Measurements from ENCODE around the gene UNC80.

The UNC80 gene

GRCh38 chr2:209970711-209971110 is 199.1 kb downstream of the UNC80 start:
- H3F3A ChIP-seq (ENCODE audit: insufficient read depth, low read length): no peaks in the 10 kb centered on the region
- H3K36me3 ChIP-seq (replicated peaks; ENCODE audit: insufficient read depth, low read length): no peaks in the 10 kb centered on the region
- H3K4me1 ChIP-seq (ENCODE audit: low read length): no peaks in the 10 kb centered on the region
- H3K79me2 ChIP-seq (ENCODE audit: low read length): no peaks in the 10 kb centered on the region
- no peak for DNase-seq
- no peaks in the 10 kb centered on the region for H4K20me1 ChIP-seq (ENCODE audit: insufficient read depth, low read length)
- no peak overlapping the region for H3K27ac ChIP-seq (ENCODE audit: low read length)
- H3K27me3 ChIP-seq (replicated peaks; ENCODE audit: insufficient read depth, low read length): no peaks in the 10 kb centered on the region
- H3K9me2 ChIP-seq (replicated peaks; ENCODE audit: insufficient read depth, low read length): no peaks in the 10 kb centered on the region
- H3K9ac ChIP-seq (ENCODE audit: low read length): no peak overlapping the region
- no peak for TF ChIP-seq EZH2 (optimal IDR thresholded peaks at IDR 0.05; ENCODE audit: low read depth, low read length)
- no peak overlapping the region for H3K4me3 ChIP-seq (ENCODE audit: low read length)
- no peak overlapping the region for H3K4me2 ChIP-seq (ENCODE audit: low read depth, low read length)
- no peak overlapping the region for H2AFZ ChIP-seq (ENCODE audit: low read length)
- no peaks in the 10 kb centered on the region for H3K9me3 ChIP-seq (replicated peaks; ENCODE audit: insufficient read depth, low read length)

GRCh38 chr2:209973328-209973727 is 201.7 kb downstream of the UNC80 start:
- Histone ChIP-seq H3K9me2 (replicated peaks; ENCODE audit: insufficient read depth, low read length) (no peaks in the 10 kb centered on the region), H3K9me3 (replicated peaks; ENCODE audit: insufficient read depth, low read length) (no peaks in the 10 kb centered on the region), H3F3A (ENCODE audit: insufficient read depth, low read length) (no peaks in the 10 kb centered on the region), H3K27me3 (replicated peaks; ENCODE audit: insufficient read depth, low read length) (no peaks in the 10 kb centered on the region), H3K9ac (ENCODE audit: low read length) (no peak overlapping the region), H3K4me3 (ENCODE audit: low read length) (no peak overlapping the region), H3K27ac (ENCODE audit: low read length) (no peak overlapping the region), H3K79me2 (ENCODE audit: low read length) (no peaks in the 10 kb centered on the region), H3K36me3 (replicated peaks; ENCODE audit: insufficient read depth, low read length) (no peaks in the 10 kb centered on the region), H3K4me2 (ENCODE audit: low read depth, low read length) (no peak overlapping the region), H3K4me1 (ENCODE audit: low read length) (no peaks in the 10 kb centered on the region), H2AFZ (ENCODE audit: low read length) (no peak overlapping the region), H4K20me1 (ENCODE audit: insufficient read depth, low read length) (no peaks in the 10 kb centered on the region)
- TF ChIP-seq CTCF (IDR thresholded peaks at IDR 0.05; ENCODE audit: low read length) (no peak), EZH2phosphoT487 (IDR thresholded peaks at IDR 0.05; ENCODE audit: low read length) (no peak), EZH2 (optimal IDR thresholded peaks at IDR 0.05; ENCODE audit: low read depth, low read length) (no peak)
- DNase-seq: no peak

GRCh38 chr2:209974576-209974975 is 202.9 kb downstream of the UNC80 start:
- Histone ChIP-seq H3K4me2 (ENCODE audit: low read depth, low read length) (no peak overlapping the region), H3K9me3 (replicated peaks; ENCODE audit: insufficient read depth, low read length) (no peaks in the 10 kb centered on the region), H3K9ac (ENCODE audit: low read length) (no peak overlapping the region), H4K20me1 (ENCODE audit: insufficient read depth, low read length) (no peaks in the 10 kb centered on the region), H3F3A (ENCODE audit: insufficient read depth, low read length) (no peaks in the 10 kb centered on the region), H3K27me3 (replicated peaks; ENCODE audit: insufficient read depth, low read length) (no peaks in the 10 kb centered on the region), H3K36me3 (replicated peaks; ENCODE audit: insufficient read depth, low read length) (no peaks in the 10 kb centered on the region), H3K4me3 (ENCODE audit: low read length) (no peak overlapping the region), H3K27ac (ENCODE audit: low read length) (no peak overlapping the region), H3K9me2 (replicated peaks; ENCODE audit: insufficient read depth, low read length) (no peaks in the 10 kb centered on the region), H3K79me2 (ENCODE audit: low read length) (no peaks in the 10 kb centered on the region), H3K4me1 (ENCODE audit: low read length) (no peaks in the 10 kb centered on the region), H2AFZ (ENCODE audit: low read length) (no peak overlapping the region)
- DNase-seq: no peak
- TF ChIP-seq CTCF (IDR thresholded peaks at IDR 0.05; ENCODE audit: low read length): no peak
- no peak for TF ChIP-seq EZH2 (optimal IDR thresholded peaks at IDR 0.05; ENCODE audit: low read depth, low read length)

- H3K27ac ChIP-seq (ENCODE audit: low read length): no peak overlapping the region
- H3F3A ChIP-seq (ENCODE audit: insufficient read depth, low read length): no peaks in the 10 kb centered on the region
- H3K9me2 ChIP-seq (replicated peaks; ENCODE audit: insufficient read depth, low read length): no peaks in the 10 kb centered on the region
- no peaks in the 10 kb centered on the region for H3K9me3 ChIP-seq (replicated peaks; ENCODE audit: insufficient read depth, low read length)
- no peak overlapping the region for H3K4me3 ChIP-seq (ENCODE audit: low read length)
- no peak for TF ChIP-seq EZH2phosphoT487 (IDR thresholded peaks at IDR 0.05; ENCODE audit: low read length)
- no peak for TF ChIP-seq CTCF (IDR thresholded peaks at IDR 0.05; ENCODE audit: low read length)
- TF ChIP-seq EZH2 (optimal IDR thresholded peaks at IDR 0.05; ENCODE audit: low read depth, low read length): no peak
- no peak overlapping the region for H3K4me2 ChIP-seq (ENCODE audit: low read depth, low read length)
- no peaks in the 10 kb centered on the region for H4K20me1 ChIP-seq (ENCODE audit: insufficient read depth, low read length)
- no peaks in the 10 kb centered on the region for H3K4me1 ChIP-seq (ENCODE audit: low read length)
- H3K79me2 ChIP-seq (ENCODE audit: low read length): no peaks in the 10 kb centered on the region
- H2AFZ ChIP-seq (ENCODE audit: low read length): no peak overlapping the region
- H3K36me3 ChIP-seq (replicated peaks; ENCODE audit: insufficient read depth, low read length): no peaks in the 10 kb centered on the region
- no peaks in the 10 kb centered on the region for H3K27me3 ChIP-seq (replicated peaks; ENCODE audit: insufficient read depth, low read length)
- no peak for DNase-seq
- H3K9ac ChIP-seq (ENCODE audit: low read length): no peak overlapping the region
These were observed 205.2 kb downstream of the UNC80 start for GRCh38 chr2:209976698-209977385.

All from MM.1S (cell line).